Amniotic epithelial cell (primary cell): Measurements from ENCODE around the gene RPF1.
A peak's percentile ranks its signal among the peaks of the same experiment; 100 is the strongest.
"Not testable (repeated sequence)": the region's sequence is repeated elsewhere in the genome, so short reads cannot be mapped to it uniquely, and the experiment has no call there.

Experiments used
- DNase-seq: peaks from one replicate; pipeline ENCODE4 v3.0.0-alpha.2; 2010; ENCODE audit warnings: low read depth

Gene RPF1, protein sequence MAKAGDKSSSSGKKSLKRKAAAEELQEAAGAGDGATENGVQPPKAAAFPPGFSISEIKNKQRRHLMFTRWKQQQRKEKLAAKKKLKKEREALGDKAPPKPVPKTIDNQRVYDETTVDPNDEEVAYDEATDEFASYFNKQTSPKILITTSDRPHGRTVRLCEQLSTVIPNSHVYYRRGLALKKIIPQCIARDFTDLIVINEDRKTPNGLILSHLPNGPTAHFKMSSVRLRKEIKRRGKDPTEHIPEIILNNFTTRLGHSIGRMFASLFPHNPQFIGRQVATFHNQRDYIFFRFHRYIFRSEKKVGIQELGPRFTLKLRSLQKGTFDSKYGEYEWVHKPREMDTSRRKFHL

DNA sequence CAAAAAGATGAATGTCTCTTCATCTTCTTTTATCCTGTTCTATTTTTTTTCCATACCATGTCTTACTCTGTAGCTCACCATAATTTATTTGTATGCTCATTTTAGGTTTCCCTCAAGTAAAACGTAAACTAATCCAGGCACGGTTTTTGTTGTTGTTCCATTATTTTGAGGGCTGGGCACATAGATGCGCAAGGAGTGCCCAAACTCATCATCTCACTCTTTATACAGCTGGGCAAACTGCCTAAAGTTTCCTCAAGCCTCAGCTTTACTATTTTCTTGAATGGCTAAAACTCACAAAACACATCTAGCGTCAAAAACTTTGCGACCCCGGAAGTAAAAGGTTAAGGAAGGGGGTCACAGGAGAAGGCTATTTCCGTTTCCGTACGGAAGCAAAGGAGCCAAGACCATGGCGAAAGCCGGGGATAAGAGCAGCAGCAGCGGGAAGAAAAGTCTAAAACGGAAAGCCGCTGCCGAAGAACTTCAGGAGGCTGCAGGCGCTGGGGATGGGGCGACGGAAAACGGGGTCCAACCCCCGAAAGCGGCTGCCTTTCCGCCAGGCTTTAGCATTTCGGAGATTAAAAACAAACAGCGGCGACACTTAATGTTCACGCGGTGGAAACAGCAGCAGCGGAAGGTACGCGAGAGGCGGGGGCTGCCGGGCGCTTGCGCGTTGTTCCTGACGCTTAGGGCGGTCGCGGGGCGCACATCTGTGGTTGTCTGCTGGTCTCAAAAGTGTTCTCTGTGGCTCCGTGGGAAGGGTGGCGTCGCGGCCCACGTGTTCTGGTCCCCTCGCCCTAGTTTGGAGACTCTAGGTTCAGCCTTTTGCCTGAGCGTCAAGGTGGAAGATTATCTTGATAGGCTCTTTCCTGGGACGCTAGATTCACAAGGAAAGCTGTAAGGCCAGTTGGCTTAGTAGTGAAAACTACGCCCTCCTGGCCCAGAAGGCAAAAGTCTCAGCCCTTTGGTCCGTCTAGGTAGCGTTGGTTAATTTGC lies at the start of gene RPF1:
Gene RPF1, plus strand, starts transcription at position 391 of the 993 bp plus-strand sequence. Its CDS starts 16 bp downstream, at position 407.
- peak; percentile 86 for DNase-seq

DNA sequence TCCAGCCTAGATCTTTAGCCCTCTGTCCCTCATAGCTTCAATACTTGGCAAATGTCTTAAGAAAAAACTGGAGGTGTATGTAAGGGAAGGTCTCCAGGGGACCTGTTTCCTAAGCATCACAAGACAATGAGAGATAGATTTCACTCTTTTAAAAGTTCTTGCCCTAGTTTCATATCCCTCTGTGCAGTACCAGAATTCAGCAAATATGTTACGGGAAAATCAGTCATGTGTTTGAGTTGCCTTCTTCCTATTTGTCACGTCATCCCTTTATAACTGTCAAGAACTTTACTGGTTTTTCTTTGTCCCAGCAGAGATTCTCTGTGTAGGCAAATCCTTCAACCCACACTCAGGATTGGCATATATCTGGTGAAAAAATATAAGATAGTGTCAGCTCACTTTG lies 48.5 kb upstream of the RPF1 start:
- DNase-seq, result no peak

DNA sequence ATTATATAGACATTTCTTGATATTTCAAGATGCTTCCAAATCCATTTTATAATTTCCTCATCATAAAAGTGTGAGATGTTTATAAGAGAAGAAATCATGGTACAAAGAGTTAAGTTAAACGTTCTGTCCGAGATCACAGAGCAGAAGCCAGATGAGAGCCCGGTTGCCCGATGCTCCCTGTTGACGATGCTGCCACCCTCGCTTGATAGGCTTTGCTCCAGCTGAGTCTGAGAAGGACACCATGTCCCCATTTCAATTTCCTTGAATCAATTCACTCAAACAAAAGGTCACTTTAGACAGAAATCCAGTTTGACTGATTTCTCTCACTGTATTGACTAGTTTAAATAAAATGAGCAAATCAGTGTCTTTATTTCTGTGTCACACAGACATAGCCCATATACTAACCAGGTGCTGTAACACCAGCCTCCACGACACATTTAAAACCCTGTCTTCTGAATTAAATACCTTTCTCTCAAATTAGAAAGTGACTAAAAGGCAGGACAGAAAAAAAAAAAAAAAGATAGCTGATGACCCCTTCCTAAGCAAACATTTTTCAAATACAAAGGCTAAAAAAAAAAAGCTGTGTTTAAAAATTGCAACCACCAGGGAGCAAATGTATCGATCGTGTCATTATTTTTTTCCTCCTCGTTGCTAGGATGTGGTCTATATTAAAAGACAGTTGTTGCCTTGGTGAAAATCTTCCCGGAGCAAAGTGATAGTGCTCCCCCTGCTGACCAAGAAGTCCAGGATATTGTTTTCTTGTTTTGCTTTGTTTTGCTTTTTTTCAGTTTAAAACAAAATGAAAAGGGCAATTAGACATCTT lies 45.6 kb upstream of the RPF1 start:
- peak; percentile 65 for DNase-seq

DNA sequence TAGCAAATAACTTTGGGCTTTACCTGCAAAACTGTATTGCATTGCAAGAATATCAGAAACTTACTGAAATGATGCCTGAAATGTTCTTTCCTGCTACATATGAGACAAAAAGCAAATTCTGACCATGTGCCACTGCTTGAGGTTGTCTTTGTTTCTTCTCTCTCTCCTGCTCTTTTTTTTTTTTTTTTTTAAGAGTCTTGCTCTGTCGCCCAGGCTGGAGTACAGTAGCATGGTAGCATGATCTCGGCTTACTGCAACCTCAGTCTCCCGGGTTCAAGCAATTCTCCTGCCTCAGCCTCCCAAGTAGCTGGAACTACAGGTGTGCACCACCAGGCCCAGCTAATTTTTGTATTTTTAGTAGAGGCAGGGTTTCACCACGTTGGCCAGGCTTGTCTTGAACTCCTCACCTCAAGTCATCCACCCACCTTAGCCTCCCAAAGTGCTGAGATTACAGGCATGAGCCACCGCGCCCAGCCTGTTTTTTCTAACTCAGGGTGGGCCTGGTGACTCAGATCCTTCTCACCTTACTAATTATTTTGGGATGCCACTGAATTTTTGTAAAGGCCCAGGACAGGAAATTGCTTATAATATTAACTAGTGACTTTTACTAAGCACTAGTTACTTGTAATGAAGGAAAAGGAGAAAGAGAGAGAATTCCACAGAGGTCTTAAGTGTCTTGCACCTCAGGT lies 44.8 kb upstream of the RPF1 start:
- no peak for DNase-seq

DNA sequence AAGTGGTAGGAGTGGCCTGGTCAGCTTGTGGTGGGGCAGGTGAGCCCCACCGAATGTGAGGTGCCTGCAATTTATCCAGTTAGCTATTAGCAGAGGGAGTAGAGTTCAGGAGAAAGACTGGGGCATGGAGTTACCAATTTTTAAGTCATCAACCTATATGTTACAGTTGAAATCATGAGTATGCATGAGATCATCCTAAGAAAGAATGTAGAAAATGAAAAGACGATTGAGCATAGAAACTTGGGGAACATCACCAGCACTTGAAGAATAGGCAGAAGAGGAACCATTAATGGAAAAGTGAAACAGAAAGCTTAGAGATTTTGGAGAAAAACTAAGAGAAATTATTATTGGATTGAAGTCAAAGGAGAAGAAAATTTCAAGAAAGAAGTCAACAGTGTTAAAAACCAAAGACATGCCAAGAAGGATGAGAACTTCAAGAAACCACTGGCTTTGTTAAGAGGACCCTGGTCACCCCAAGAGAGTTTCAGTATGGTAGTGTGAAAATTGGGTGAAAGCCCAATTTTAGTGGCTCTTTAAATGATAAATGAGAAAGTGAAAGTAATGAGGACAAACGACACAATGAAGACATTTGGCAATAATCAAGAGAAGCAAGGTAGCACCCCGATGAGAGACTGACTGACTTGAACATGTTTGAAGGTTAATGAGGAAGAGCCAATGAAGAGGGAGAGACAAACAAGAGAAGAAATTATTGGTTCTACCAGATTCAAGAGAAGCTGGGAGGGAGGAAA lies 44.1 kb upstream of the RPF1 start:
- DNase-seq, result no peak

DNA sequence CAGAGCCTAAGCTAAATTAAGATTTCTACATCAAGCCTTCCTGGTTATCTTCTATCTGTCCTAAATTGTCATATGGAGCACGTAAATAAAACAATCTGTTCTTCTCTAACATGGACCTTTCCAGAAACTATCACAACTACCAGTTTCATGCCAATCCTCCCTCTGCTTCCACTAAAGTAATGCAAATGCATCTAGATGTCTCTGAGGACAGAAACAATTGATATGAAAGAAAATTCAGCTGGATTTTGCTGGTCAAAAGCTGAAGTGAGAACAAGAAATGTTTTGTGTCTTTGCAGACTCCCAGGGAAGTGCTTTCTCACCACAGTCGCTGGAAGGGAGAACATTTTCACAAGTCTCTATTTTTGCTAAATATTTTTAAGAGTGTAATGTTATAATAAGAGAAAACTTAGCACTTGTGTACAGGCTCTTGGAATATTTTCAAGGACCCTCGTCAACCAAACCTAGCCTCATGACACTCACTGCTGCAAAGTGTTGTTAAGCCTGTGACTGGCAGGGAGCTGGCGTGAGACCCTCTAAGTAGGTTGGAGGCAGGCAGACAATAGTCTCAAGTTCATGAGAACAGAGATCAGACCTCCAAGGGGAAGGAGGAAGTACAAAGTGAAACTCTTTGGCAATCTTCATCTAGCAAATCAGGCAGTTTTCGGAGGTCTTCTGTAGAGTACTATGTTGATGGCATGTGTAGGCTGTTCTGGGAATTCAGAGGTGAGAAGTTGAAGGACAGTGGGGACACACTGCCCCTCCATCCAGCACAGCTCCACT lies 42.0 kb upstream of the RPF1 start:
- DNase-seq, result no peak

DNA sequence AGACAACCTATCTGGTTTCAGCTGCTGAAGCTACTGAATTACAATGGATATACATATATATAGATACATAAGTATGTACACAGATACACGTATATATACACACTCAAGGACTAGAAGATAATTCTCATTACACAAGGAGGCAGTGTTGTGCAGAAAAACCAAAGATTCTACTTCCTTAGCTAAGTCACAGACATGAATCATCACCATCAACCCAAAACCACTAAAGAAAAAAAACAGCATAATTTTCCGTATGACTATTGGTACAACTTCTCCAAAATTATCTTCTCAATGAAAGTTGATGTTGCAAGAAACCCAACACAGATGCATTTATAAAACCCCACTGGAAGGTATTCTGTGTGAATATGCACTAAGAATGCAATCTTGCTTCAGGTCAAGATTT lies 36.8 kb upstream of the RPF1 start:
- peak; percentile 92 for DNase-seq

DNA sequence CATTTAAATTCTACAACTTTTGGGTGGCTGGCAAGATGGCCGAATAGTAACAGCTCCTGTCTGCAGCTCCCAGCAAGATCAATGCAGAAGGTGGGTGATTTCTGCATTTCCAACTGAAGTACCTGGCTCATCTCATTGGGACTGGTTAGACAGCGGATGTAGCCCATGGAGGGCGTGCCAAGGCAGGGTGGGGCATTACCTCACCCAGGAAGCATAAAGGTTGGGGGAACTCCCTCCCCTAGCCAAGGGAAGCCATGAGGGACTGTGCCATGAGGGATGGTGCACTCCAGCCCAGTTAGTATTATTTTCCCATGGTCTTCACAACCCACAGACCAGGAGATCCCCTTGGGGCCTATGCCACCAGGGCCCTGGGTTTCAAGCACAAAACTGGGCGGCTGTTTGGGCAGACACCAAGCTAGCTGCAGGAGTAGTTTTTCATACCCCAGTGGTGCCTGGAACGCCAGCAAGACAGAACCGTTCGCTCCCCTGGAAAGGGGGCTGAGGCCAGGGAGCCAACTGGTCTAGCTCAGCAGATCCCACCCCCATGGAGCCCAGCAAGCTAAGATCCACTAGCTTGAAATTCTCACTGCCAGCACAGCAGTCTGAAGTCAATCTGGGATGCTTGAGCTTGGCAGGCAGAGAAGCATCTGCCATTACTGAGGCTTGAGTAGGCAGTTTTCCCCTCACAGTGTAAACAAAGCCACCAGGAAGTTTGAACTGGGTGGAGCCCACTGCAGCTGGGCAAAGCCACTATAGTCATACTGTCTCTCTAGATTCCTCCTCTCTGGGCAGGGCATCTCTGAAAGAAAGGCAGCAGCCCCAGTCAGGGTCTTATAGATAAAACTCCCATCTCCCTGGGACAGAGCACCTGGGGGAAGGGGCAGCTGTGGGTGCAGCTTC lies 36.1 kb upstream of the RPF1 start:
- not testable (repeated sequence) for DNase-seq

DNA sequence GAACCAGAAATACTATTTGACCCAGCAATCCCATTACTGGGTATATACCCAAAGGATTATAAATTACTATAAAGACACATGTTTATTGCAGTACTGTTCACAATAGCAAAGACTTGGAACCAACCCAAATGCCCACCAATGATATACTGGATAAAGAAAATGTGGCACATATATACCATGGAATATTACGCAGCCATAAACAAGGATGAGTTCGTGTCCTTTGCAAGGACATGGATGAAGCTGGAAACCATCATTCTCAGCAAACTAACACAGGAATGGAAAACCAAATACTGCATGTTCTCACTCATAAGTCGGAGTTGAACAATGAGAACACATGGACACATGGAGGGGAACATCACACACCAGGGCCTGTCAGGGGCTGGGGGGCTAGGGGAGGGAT lies 30.4 kb upstream of the RPF1 start:
- DNase-seq, result not testable (repeated sequence)

DNA sequence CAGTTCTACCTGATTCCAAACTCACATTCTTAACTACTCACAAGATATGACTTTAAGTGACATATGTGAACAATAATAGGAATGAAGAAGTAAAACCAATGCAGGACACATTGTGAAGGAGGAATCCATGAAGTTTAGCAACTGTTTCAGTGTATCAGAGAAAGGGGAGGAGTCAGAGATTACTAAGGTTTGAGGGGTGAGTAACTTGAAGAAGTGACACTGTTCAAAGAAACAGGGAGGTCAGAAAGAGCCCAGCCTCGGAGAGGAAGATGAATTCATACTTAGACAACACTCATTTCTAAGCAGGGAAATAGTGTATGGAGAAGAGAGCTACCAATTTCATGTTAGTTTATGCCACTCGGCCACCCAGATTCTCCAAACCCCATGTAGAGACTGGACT lies 28.2 kb upstream of the RPF1 start:
- peak; percentile 26 for DNase-seq

DNA sequence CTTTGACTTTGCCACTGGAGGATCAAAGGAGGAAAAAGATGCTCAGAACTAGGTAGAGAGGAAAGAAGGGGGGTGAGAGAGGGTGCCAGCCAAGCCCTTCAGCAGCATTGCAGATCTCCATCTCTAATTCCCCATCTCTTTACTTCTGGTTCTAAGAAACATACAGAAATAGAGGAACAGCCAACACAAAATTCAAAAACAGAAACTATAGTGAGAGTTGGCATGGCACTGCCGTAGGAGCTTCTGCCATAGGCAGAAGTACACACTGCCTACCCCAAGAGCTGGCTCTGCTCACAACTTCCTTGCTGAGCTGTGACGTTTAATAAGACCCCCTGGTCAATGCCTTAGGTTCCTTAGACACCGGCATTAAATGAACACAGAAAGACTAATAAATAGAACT lies 26.6 kb upstream of the RPF1 start:
- no peak for DNase-seq

DNA sequence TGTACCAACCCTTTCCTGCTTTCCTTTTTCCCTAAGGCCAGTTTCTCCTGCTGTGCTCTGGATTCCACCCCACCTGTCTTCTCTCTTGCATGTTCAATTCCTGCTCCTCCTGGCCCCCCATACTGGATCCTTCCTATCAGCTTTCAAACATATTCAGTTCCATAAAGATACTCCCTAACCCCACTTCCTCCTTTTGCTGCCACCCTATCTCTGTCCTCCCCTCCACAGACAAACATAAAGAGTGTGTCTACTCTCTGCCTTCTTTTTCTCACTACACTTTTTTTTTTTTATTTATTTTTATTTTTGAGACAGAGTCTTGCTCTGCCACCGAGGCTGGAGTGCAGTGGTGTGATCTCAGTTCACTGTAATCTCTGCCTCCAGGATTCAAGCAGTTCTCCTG lies 16.9 kb upstream of the RPF1 start:
- no peak for DNase-seq

DNA sequence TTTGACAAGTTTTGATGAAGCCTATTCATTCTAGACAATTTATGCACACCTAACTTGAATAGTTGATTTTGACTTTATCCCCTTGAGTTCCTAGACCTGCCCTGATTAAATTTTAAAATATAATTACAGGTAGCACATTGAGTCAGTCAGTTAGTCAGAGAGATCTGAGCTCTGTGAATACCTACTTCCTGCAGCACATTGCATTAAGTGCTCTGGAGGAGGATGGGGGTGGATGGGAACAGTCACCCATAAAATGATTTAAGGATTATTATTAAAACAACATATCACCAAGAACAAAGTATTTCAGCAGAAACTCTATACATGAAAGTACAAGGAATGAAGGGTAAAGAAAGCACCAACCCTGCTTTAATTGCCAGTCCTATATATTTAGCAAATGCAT lies 11.8 kb upstream of the RPF1 start:
- DNase-seq, result no peak

DNA sequence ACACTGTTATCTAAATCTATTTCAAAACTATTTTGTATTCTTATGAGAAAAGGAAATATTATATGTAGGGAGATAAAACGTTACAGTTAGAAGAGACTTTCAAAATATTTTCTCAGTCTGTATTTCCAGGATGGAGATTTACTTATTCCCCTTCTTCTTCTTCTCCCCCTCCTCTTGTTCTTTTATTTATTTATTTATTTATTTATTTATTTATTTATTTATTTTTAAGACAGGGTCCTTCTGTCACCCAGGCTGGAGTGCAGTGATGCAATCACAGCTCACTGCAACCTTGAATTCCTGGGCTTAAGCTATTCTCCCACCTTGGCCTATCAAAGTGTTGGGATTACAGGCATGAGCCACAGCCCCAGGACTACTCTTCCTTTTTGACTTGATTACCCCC lies 2.8 kb upstream of the RPF1 start:
- DNase-seq, result no peak

DNA sequence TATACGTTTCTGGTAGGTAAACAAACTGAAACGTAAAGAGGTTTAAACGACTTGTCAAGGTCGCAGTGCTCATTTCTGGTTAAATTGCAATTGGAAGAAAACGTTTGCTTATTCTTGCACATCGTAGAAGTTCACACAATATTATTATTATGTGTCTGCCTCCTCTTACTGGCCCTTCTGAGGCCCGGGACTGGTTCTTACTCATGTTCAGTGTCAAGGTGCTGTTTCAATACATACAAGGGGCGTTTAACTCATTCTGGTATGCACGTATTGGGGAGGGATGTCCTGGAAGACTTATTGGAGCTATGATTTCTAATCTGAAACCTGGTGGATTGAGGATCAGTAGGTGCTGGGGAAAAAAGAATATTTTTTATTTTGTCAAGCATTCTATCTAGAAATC lies 932 bp downstream of the RPF1 start:
- DNase-seq, result no peak

DNA sequence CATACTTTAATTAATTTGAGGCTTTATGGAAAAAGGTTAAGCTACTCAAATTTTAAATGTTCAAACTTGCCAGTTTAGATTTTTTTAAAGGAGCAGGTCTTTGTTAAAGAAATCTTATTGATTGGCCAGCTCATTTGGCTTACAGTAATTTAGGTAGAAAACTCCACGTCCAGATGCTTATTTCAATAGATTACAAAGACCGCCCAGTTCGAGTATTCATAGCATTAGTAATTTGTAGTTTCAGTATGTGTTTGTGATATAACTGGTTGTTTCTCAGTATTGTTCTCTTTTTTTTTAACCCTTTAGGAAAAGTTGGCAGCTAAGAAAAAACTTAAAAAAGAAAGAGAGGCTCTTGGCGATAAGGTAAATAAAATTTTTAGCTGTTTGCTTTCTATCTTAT lies 1.6 kb downstream of the RPF1 start:
- DNase-seq, result no peak

DNA sequence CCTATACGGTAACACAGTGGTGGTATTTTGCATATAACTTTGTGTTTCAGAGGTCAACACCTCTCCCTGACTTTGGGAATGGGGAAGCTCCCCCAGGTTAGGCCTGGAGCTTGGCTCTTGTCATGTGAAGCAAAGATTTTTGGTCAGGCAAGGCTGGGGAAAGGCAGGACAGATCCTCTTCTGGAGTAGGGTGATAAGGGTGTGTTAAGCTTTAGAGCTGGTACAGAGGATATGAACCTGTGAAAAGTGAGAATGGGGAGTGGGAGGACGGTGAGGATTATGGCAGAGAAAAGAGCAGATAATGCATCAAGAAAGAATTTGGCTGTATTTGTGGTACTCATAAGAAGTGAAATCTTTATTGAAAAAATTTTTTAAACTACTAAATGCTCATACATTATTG lies 2.3 kb downstream of the RPF1 start:
- no peak for DNase-seq

DNA sequence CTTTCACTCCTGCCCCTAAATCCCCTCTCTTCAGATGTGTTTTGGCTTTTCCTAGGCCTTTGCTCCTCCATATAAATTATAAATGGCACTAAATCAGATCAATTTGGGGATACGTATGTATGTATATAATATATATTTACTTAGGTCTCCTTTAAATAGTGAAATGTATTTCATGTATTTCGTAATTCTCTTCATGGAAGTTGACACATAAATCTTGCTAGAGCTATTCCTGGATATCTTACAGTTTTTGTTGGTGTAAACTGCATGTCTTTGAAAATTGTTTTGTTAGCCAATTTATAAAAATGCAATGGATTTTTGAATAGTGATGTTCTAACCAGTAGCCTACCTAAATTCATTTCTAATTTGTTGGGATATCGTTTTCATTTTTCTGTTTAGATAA lies 9.0 kb downstream of the RPF1 start:
- DNase-seq, result peak; percentile 22

DNA sequence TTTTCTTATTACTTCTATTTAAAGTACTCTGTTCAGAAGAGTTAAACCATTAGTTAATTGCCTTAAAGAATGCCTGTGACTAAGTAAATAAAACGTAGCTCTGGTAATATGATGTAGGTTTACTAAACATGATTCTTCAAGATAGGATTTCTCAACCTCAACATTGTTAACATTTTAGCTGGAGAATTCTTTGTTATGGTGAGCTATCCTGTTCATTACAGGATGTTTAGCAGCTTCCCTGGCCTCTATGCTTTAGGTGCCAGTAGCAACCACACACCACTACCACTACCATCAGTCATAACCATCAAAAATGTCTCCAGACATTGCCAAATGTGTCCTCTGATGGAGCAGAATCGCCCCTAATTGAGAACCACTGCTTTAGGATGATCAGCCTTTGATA lies 10.7 kb downstream of the RPF1 start:
- peak; percentile 67 for DNase-seq
